Astrocyte of the cerebellum (primary cell): ENCODE results near the gene SUSD3.
A peak's percentile ranks its signal among the peaks of the same experiment; 100 is the strongest.

Experiments
- DNase-seq: peaks from one replicate; pipeline ENCODE4 v3.0.0-alpha.2; 2011; ENCODE audit warnings: low read depth
- H3K4me3 ChIP-seq: 2 replicates; pipeline ENCODE4 v1.5.1; 2011; ENCODE audit warnings: mild to moderate bottlenecking, low read depth, low read length, moderate library complexity
- CTCF ChIP-seq: IDR thresholded peaks from 2 replicates; pipeline ENCODE4 v1.5.1; 2012; ENCODE audit warnings: low read length, low read depth, moderate library complexity, mild to moderate bottlenecking; ENCODE audit errors: missing control alignments
- in situ Hi-C: cut with HindIII; loops from 2 replicates; pipeline ENCODE4 v1.10.0; 2017; ENCODE audit warnings: low sequenced_read_pairs

SUSD3 gene

GRCh38 chr9:93080406-93080805 lies 21.9 kb downstream of the SUSD3 start:
- no peak for TF ChIP-seq CTCF
- DNase-seq: no peak
- no peak overlapping the region for H3K4me3 ChIP-seq
- in situ Hi-C loops: no loop called here

GRCh38 chr9:93081081-93081529 lies 22.6 kb downstream of the SUSD3 start:
- no peak overlapping the region for H3K4me3 ChIP-seq
- TF ChIP-seq CTCF: no peak
- no peak for DNase-seq
- in situ Hi-C loops: no loop called here

- no peak for TF ChIP-seq CTCF
- H3K4me3 ChIP-seq: no peak overlapping the region
- in situ Hi-C loops: no loop called here
- peak; percentile 86 for DNase-seq
Measured at GRCh38 chr9:93081931-93082330, 23.4 kb downstream of the SUSD3 start.

- in situ Hi-C loops: no loop called here
- no peak for TF ChIP-seq CTCF
- DNase-seq: no peak
- no peak overlapping the region for H3K4me3 ChIP-seq
Measured at GRCh38 chr9:93082841-93083411, 24.4 kb downstream of the SUSD3 start.

- no peak overlapping the region for H3K4me3 ChIP-seq
- in situ Hi-C loops: no loop called here
- DNase-seq: no peak
- no peak for TF ChIP-seq CTCF
Measured at GRCh38 chr9:93083592-93084470, 25.3 kb downstream of the SUSD3 start.

- in situ Hi-C loops: no loop called here
- TF ChIP-seq CTCF: no peak
- no peak for DNase-seq
- H3K4me3 ChIP-seq: no peak overlapping the region
Measured at GRCh38 chr9:93084471-93084881, 26.0 kb downstream of the SUSD3 start.
